HG02642 (cell line): Measurements from ENCODE around the gene FES.
A peak's percentile ranks its signal among the peaks of the same experiment; 100 is the strongest.

Source experiments
- ATAC-seq: cut with Tn5 transposase; IDR thresholded peaks from one replicate; pipeline ENCODE4 v1.9.1; 2021; ENCODE audit warnings: mild to moderate bottlenecking; ENCODE audit not compliant: unreplicated experiment, poor library complexity

The FES gene

GRCh38 chr15:90889736-90890456 is 5.6 kb downstream of the FES start:
- no peak for ATAC-seq

GRCh38 chr15:90890839-90891238 is 6.5 kb downstream of the FES start:
- no peak for ATAC-seq

GRCh38 chr15:90891346-90891949 is 7.1 kb downstream of the FES start:
- no peak for ATAC-seq

- ATAC-seq = no peak
These were observed 7.7 kb downstream of the FES start for GRCh38 chr15:90892023-90892422.

DNA sequence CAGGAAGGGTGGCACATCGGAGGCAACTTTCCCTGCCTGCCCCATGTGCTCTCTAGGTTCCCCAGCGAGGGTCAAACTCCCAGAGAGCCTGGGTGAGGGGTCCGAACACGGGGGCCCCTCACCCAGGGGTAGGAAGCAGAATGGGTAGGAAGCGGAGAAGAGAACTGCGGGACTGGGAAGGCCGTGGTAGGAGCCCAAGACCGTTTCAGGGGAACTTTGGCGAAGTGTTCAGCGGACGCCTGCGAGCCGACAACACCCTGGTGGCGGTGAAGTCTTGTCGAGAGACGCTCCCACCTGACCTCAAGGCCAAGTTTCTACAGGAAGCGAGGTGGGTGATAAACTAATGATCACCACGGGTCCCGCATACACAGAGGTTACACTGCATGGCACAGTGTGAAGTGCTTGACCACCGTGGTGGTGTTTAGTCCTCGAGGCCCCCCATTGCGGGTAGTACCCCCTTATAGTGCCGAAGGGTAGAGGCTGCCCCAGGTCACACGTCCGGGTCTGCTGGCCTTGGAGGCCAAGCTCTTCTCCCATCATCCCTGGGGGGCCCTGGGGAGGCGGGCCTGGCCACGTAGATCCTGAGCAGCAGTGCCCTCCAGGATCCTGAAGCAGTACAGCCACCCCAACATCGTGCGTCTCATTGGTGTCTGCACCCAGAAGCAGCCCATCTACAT is 8.3 kb downstream of the FES start:
- no peak for ATAC-seq

DNA sequence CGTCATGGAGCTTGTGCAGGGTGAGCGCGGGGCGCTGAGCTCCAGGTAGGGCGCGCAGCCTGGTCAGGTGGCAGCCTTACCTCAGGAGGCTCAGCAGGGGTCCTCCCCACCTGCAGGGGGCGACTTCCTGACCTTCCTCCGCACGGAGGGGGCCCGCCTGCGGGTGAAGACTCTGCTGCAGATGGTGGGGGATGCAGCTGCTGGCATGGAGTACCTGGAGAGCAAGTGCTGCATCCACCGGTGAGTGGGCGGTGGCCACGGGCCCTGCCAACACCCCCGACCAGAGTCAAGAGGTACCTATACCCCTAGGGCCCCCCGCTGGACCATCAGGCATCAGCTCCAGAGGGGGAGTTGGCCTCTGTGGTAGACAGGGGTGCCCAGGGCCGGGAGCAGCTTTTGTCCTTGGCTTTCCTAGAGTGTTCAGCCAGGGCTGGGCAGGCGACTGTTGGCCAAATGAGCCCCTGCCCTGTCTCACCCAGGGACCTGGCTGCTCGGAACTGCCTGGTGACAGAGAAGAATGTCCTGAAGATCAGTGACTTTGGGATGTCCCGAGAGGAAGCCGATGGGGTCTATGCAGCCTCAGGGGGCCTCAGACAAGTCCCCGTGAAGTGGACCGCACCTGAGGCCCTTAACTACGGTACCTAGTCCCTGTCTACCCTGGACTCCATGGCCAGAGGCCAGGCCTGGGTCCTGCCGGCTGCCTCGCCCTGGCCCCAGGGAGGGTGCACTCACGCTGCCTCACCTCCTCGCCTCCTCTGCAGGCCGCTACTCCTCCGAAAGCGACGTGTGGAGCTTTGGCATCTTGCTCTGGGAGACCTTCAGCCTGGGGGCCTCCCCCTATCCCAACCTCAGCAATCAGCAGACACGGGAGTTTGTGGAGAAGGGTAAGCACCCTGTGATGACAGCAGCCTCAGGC is 9.1 kb downstream of the FES start:
- ATAC-seq = no peak

DNA sequence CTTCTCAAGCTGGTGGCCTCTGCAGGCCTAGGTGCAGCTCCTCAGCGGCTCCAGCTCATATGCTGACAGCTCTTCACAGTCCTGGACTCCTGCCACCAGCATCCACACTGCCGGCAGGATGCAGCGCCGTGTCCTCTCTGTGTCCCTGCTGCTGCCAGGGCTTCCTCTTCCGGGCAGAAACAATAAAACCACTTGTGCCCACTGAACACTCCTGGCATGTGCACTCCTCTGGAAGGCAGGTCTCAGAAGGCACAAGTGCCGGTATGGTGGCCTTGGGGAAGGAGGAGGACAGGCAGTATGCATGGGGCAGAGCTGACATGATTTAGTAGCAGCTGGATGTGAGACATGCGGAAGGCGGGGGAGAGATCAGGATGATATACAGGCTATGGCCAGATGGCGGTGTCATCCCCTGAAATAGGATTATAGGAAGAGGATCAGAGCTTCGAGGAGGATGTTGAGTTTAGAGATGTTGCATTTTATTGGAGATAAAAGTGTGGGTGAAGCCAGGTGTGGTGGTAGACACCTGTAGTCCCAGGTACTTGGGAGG is 11.3 kb downstream of the FES start:
- ATAC-seq = no peak

- peak; percentile 55 for ATAC-seq
These were observed 12.9 kb downstream of the FES start for GRCh38 chr15:90897131-90897655.

DNA sequence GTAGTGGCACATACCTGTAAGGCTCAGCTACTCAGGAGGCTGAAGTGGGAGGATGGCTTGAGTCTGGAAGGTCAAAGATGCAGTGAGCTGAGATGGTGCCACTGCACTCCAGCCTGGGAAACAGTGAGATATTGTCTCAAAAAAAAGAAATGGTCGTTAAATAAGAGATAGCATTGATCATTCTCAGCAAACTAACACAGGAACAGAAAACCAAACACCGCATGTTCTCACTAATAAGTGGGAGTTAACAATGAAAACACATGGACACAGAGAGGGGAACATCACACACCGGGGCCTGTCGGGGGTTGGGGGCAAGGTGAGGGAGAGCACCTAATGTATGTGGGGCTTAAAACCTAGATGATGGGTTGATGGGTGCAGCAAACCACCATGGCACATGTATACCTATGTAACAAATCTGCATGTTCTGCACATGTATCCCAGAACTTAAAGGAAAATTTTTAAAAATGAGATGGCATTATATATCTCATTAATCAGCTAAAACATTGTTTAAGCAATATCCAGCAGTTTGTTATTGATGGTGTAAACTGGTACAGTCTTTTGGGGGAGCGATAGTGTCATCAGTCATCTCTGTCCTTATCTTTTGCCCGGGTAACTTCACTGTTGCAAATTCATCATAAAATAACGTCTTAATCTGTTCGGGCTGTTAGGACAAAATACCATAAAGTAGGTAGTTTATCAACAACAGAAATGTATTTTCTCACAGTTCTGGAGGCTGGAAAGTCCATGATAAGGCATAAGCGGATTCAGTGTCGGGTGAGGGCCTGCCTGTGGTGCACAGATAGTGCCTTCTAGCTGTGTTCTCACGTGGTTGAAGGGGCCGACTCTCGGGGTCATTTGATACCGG is 17.1 kb downstream of the FES start:
- no peak for ATAC-seq

DNA sequence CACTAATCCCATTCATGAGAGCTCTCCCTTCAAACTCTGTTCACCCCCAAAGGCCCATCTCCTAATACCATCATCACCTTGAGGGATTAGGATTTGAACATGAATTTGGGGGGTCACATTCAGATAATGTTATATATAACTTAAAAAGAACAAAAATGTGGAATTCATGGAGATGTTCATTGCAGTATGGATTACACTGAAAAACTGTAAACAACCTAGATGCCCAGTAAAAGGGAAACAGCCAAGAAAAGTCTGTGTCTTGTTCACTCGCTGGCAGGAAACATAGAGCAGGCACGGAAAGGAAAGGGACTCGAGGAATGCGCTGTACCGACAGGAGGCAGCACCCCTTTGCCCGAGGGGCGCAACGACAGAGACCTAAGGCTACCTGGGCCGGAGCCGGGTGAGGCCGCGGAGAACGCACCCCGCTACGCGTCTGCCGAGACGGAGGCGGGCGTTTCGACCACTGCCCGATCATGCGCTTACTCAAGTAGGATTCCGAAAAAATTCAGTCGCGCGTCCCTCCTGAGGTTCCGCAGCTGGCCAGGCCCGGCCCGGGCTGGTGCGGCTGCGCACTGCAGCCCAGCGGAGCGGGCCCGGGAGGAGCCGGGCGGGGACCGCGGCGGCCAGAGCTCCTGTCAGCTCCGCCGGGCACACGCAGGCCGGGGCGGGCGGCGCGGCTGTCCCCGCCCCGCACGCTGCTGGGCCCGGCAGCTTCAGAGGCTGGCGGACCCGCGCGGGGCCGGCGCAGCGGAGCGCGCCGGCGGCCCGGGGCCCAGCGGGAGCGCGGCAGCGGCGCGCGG is 17.9 kb downstream of the FES start:
- peak; percentile 73 for ATAC-seq

- peak; percentile 52 for ATAC-seq
These were observed 18.8 kb downstream of the FES start, which contains the start of gene MAN2A2 for GRCh38 chr15:90902840-90903732. TSS of gene MAN2A2 (plus strand) at chr15:90903302. CDS start at chr15:90904208, 906 bp downstream.

GRCh38 chr15:90903733-90904536 is 19.6 kb downstream of the FES start:
- ATAC-seq = no peak

GRCh38 chr15:90904746-90905145 is 20.4 kb downstream of the FES start:
- no peak for ATAC-seq

GRCh38 chr15:90905306-90906180 is 21.2 kb downstream of the FES start:
- no peak for ATAC-seq

- no peak for ATAC-seq
These were observed 22.0 kb downstream of the FES start for GRCh38 chr15:90906181-90906849.
